A549 (cell line): ENCODE measurements around the gene MYRIP. TPM values are rescaled to one million over a fixed set of nuclear protein-coding genes. Genes with fewer than 3 reads are reported as not detected.

Experiments
- ATAC-seq, 2 experiments: fragments of 200-7000 bp in 1 of 2; fragments of >200 bp in 1 of 2; cut with Nextera tagmentation in 1 of 2; cut with Tn5 transposase in 1 of 2; 3 replicates each; pipeline versions ENCODE4 v1.8.0 to v1.9.1; 2018 to 2020; ENCODE audit warnings: mild to moderate bottlenecking in 1 of 2, moderate library complexity in 1 of 2
- CTCF ChIA-PET: fragments of 300-600 bp; sonication (Branson Sonifier 250); formaldehyde crosslinking; extraction: SDS; loops from one replicate; lab custom pipeline; 2021; ENCODE audit warnings: antibody characterized with exemption, inconsistent platforms; lab: Yijun Ruan, JAX
- POLR2A ChIA-PET: fragments of 350-600 bp; formaldehyde crosslinking; extraction: SDS; loops from one replicate; lab custom pipeline; 2021; ENCODE audit warnings: antibody characterized with exemption, inconsistent platforms; lab: Yijun Ruan, JAX
- DNase-seq, 2 experiments: peaks; one replicate each; pipeline versions ENCODE4 v3.0.0 to v3.0.0-alpha.2; 2011 to 2016; ENCODE audit warnings: low read depth in 1 of 2, low spot score in 1 of 2
- FAIRE-seq: peaks from 2 replicates; lab custom pipeline; 2011; peaks lifted over from hg19 to GRCh38; lab: Jason Lieb, UNC
- H3K27ac ChIP-seq, 2 experiments: fragments of >200 bp; sonication (Bioruptor Twin); formaldehyde crosslinking; 3 replicates each; pipeline ENCODE4 v1.5.1; 2016 to 2017
- H3K4me1 ChIP-seq: fragments of >200 bp; sonication (Bioruptor Twin); formaldehyde crosslinking; 3 replicates; pipeline ENCODE4 v1.6.1; 2016
- H3K4me2 ChIP-seq: fragments of >200 bp; sonication (Bioruptor Twin); formaldehyde crosslinking; 3 replicates; pipeline ENCODE4 v1.6.1; 2016
- H3K4me3 ChIP-seq: fragments of >200 bp; sonication (Bioruptor Twin); formaldehyde crosslinking; 3 replicates; pipeline ENCODE4 v1.5.1; 2016
- H3K9me3 ChIP-seq: fragments of >200 bp; sonication (Bioruptor Twin); formaldehyde crosslinking; 3 replicates; pipeline ENCODE4 v1.6.1; 2016
- ATOH8 ChIP-seq: fragments of 250-450 bp; sonication (Bioruptor Pico); IDR thresholded peaks from 2 replicates; pipeline ENCODE4 v1.5.0; 2020; ENCODE audit warnings: low read depth, mild to moderate bottlenecking, moderate library complexity
- CHD2 ChIP-seq: fragments of 150-350 bp; IDR thresholded peaks from 2 replicates; pipeline ENCODE4 v1.6.1; 2014; ENCODE audit warnings: low read length; ENCODE audit not compliant: partially characterized antibody
- CHD4 ChIP-seq: fragments of 200-600 bp; sonication (generic); IDR thresholded peaks from 2 replicates; pipeline ENCODE4 v1.6.1; 2016; ENCODE audit warnings: antibody characterized with exemption, mild to moderate bottlenecking, borderline replicate concordance
- CTCF ChIP-seq: fragments of >200 bp; sonication (Bioruptor Twin); formaldehyde crosslinking; IDR thresholded peaks from 3 replicates; pipeline ENCODE4 v1.5.1; 2016
- EHF ChIP-seq: fragments of 250-450 bp; sonication (Bioruptor Pico); IDR thresholded peaks from 2 replicates; pipeline ENCODE4 v1.5.0; 2020; ENCODE audit warnings: mild to moderate bottlenecking
- EP300 ChIP-seq, 2 experiments: fragments of >200 bp; sonication (Bioruptor Twin); formaldehyde crosslinking; IDR thresholded peaks; 2 replicates in 1 of 2; 3 replicates in 1 of 2; pipeline ENCODE4 v1.6.1; 2016 to 2017
- FOSB ChIP-seq: fragments of 250-450 bp; sonication (Bioruptor Pico); IDR thresholded peaks from 2 replicates; pipeline ENCODE4 v1.5.0; 2020; ENCODE audit warnings: mild to moderate bottlenecking, moderate library complexity
- FOSL2 ChIP-seq, 2 experiments: fragments of 450-650 bp in 1 of 2; fragments of >200 bp in 1 of 2; sonication (Bioruptor Twin) in 1 of 2; formaldehyde crosslinking; IDR thresholded peaks; 2 replicates each; pipeline versions ENCODE4 v1.5.0 to v1.6.1; 2016 to 2020; ENCODE audit warnings: mild to moderate bottlenecking in 1 of 2, moderate library complexity in 1 of 2
- FOXS1 ChIP-seq: fragments of 250-450 bp; sonication (Bioruptor Pico); IDR thresholded peaks from 2 replicates; pipeline ENCODE4 v1.5.0; 2020; ENCODE audit warnings: mild to moderate bottlenecking, moderate library complexity
- HOXB5 ChIP-seq: fragments of 250-450 bp; sonication (Bioruptor Pico); IDR thresholded peaks from 2 replicates; pipeline ENCODE4 v1.5.0; 2020; ENCODE audit warnings: mild to moderate bottlenecking, moderate library complexity
- JUN ChIP-seq, 2 experiments: fragments of >200 bp; sonication (Bioruptor Twin); formaldehyde crosslinking; IDR thresholded peaks; 2 replicates in 1 of 2; 3 replicates in 1 of 2; pipeline ENCODE4 v1.6.1; 2016 to 2017
- KDM1A ChIP-seq: fragments of 200-600 bp; sonication (generic); IDR thresholded peaks from 2 replicates; pipeline ENCODE4 v1.6.1; 2016; ENCODE audit warnings: low read depth, mild to moderate bottlenecking
- MAZ ChIP-seq: fragments of 150-350 bp; IDR thresholded peaks from 2 replicates; pipeline ENCODE4 v1.6.1; 2014; ENCODE audit warnings: antibody characterized with exemption, low read depth, low read length, borderline replicate concordance
- NFE2L2 ChIP-seq: fragments of 150-350 bp; conservative IDR thresholded peaks from 2 replicates; pipeline ENCODE4 v1.6.1; 2014; ENCODE audit warnings: low read length
- NPAS2 ChIP-seq: fragments of 250-450 bp; sonication (Bioruptor Pico); IDR thresholded peaks from 2 replicates; pipeline ENCODE4 v1.8.0; 2022; ENCODE audit warnings: mild to moderate bottlenecking, moderate library complexity, borderline replicate concordance
- POLR2A ChIP-seq: IDR thresholded peaks from 2 replicates; pipeline ENCODE4 v1.6.1; 2012; ENCODE audit warnings: mild to moderate bottlenecking, low read length
- RCOR1 ChIP-seq: fragments of 150-350 bp; IDR thresholded peaks from 2 replicates; pipeline ENCODE4 v1.6.1; 2014; ENCODE audit warnings: antibody characterized with exemption, low read length, low read depth
- SREBF2 ChIP-seq: fragments of 450-650 bp; IDR thresholded peaks from 2 replicates; pipeline ENCODE4 v1.6.1; 2014; ENCODE audit warnings: mild to moderate bottlenecking, moderate library complexity
- TFCP2L1 ChIP-seq: fragments of 250-450 bp; sonication (Bioruptor Pico); IDR thresholded peaks from 2 replicates; pipeline ENCODE4 v1.5.0; 2021; ENCODE audit warnings: mild to moderate bottlenecking
- ZNF302 ChIP-seq: fragments of 250-450 bp; sonication (Bioruptor Pico); IDR thresholded peaks from 2 replicates; pipeline ENCODE4 v1.9.0; 2021; ENCODE audit warnings: inconsistent platforms, mild to moderate bottlenecking, moderate library complexity
- WGBS: methylation state at CpG from one replicate; pipeline ENCODE4 v1.1.6; 2017; ENCODE audit errors: missing lambda C conversion rate; 5-methylcytosine and 5-hydroxymethylcytosine counted together
- polyA plus RNA-seq, 4 experiments: library from polyadenylated mRNA; depleted of rRNA in 3 of 4; stranded (reverse); fragments of >200 nt; fragmentation: RNase III in 1 of 4; extraction: RNeasy Plus Mini Kit Qiagen cat#74134 plus additional on column Dnase treatment in 1 of 4; gene quantifications; 2 replicates in 3 of 4; 3 replicates in 1 of 4; pipeline ENCODE4 v1.2.3, GENCODE V29; 2011 to 2017
- TF ChIP-seq, protein P1 (sequence below): fragments of 200-600 bp; sonication (generic); IDR thresholded peaks from 2 replicates; pipeline ENCODE4 v1.6.1; 2016; ENCODE audit warnings: antibody characterized with exemption, mild to moderate bottlenecking, moderate library complexity
- TF ChIP-seq, protein P2 (sequence below): IDR thresholded peaks from 2 replicates; pipeline ENCODE4 v1.6.1; 2012

The MYRIP gene
- polyA plus RNA-seq, 2 of the 4 experiments (the other 2 are of a cell fraction) = not detected

DNA sequence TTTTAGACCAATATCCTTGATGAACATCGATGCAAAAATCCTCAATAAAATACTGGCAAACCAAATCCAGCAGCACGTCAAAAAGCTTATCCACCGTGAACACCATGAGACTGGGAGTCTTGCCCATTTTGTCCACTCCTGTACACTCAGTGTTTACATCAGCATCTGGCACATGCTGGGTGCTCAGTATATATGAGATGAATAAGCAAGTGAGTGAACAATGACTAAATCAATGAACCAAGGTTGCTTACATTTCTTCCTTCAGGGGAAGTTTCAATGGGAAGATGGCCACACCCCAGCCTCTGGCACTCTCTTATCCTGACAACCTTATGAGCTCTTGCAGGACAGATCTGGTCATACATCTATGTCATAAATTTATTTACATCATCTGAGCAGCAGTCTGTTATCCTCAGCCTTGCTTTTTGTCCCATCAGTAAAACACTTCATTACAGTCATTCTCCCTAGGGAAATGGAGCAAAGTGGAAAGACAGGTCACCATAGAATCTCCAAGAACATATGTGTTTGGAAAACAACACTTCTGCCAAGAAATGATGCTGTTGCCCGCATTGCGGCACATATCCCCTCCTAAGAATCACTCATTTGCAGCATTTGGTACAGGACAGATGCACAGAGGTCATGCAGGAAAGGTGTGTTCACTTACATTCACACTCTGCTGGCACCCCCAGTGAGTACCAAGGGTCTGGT is 328.3 kb downstream of the MYRIP start:
- no peak overlapping the region for H3K4me2 ChIP-seq
- no peak for TF ChIP-seq NPAS2 (CRISPR knock-in tag)
- TF ChIP-seq FOSB (CRISPR knock-in tag) = no peak
- no peak for TF ChIP-seq EP300 (IDR thresholded peaks at IDR 0.05)
- TF ChIP-seq ZNF302 = no peak
- no peak for TF ChIP-seq JUN (IDR thresholded peaks at IDR 0.05)
- no peak for TF ChIP-seq CHD4
- TF ChIP-seq, protein P1, sequence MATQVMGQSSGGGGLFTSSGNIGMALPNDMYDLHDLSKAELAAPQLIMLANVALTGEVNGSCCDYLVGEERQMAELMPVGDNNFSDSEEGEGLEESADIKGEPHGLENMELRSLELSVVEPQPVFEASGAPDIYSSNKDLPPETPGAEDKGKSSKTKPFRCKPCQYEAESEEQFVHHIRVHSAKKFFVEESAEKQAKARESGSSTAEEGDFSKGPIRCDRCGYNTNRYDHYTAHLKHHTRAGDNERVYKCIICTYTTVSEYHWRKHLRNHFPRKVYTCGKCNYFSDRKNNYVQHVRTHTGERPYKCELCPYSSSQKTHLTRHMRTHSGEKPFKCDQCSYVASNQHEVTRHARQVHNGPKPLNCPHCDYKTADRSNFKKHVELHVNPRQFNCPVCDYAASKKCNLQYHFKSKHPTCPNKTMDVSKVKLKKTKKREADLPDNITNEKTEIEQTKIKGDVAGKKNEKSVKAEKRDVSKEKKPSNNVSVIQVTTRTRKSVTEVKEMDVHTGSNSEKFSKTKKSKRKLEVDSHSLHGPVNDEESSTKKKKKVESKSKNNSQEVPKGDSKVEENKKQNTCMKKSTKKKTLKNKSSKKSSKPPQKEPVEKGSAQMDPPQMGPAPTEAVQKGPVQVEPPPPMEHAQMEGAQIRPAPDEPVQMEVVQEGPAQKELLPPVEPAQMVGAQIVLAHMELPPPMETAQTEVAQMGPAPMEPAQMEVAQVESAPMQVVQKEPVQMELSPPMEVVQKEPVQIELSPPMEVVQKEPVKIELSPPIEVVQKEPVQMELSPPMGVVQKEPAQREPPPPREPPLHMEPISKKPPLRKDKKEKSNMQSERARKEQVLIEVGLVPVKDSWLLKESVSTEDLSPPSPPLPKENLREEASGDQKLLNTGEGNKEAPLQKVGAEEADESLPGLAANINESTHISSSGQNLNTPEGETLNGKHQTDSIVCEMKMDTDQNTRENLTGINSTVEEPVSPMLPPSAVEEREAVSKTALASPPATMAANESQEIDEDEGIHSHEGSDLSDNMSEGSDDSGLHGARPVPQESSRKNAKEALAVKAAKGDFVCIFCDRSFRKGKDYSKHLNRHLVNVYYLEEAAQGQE = no peak
- no peak for TF ChIP-seq CTCF
- no peak for TF ChIP-seq POLR2A
- TF ChIP-seq ATOH8 (CRISPR knock-in tag) = no peak
- TF ChIP-seq SREBF2 = no peak
- TF ChIP-seq KDM1A = no peak
- TF ChIP-seq FOSL2 (IDR thresholded peaks at IDR 0.05) = no peak
- TF ChIP-seq FOSL2 (CRISPR knock-in tag; IDR thresholded peaks at IDR 0.05) = no peak
- no peak for TF ChIP-seq MAZ
- no peak for TF ChIP-seq NFE2L2
- TF ChIP-seq FOXS1 = no peak
- no peak for TF ChIP-seq RCOR1
- TF ChIP-seq HOXB5 = no peak
- TF ChIP-seq EHF (CRISPR knock-in tag) = no peak
- no peak for TF ChIP-seq CHD2
- no peak for DNase-seq
- ATAC-seq = no peak
- FAIRE-seq = no peak
- no peaks in the 10 kb centered on the region for H3K9me3 ChIP-seq
- no peak overlapping the region for H3K27ac ChIP-seq
- H3K4me1 ChIP-seq = no peaks in the 10 kb centered on the region
- H3K4me3 ChIP-seq = no peak overlapping the region
- WGBS = 36% methylated on average over 4 of the region's 5 CpGs
- POLR2A ChIA-PET = no interaction called here
- CTCF ChIA-PET = no interaction called here

GRCh38 chr3:40143283-40144090 is 334.1 kb downstream of the MYRIP start:
- CTCF ChIA-PET = no interaction called here
- H3K4me3 ChIP-seq = no peak overlapping the region
- POLR2A ChIA-PET = no interaction called here
- FAIRE-seq (no peak), ATAC-seq (no peak), DNase-seq (no peak)
- H3K27ac ChIP-seq = no peak overlapping the region
- 20% methylated on average over 10 of the region's 10 CpGs for WGBS
- no peaks in the 10 kb centered on the region for H3K4me1 ChIP-seq
- no peak overlapping the region for H3K4me2 ChIP-seq
- no peaks in the 10 kb centered on the region for H3K9me3 ChIP-seq
- TF ChIP-seq, protein P2, sequence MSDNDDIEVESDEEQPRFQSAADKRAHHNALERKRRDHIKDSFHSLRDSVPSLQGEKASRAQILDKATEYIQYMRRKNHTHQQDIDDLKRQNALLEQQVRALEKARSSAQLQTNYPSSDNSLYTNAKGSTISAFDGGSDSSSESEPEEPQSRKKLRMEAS = no peak
- TF ChIP-seq TFCP2L1 (no peak), FOXS1 (no peak)
